IMR-90 (cell line): ENCODE data around the gene TSEN34. TPM values are rescaled to one million over a fixed set of nuclear protein-coding genes. Genes with fewer than 3 reads are reported as not detected.

Experiments
- ATAC-seq: fragments of 200-7000 bp; cut with Tn5 transposase; 2 replicates; pipeline ENCODE4 v1.9.1; 2020; ENCODE audit warnings: low read depth, mild to moderate bottlenecking, moderate library complexity
- BruUV-seq: library from RNA; stranded (reverse); fragments of 400-500 nt; replicated peaks from 2 replicates; lab custom pipeline; 2021; lab: Mats Ljungman, UMichigan
- CTCF ChIA-PET: fragments of 300-600 bp; formaldehyde crosslinking; extraction: SDS; loops from one replicate; lab custom pipeline; 2021; ENCODE audit warnings: antibody characterized with exemption; lab: Yijun Ruan, JAX
- POLR2A ChIA-PET: fragments of 300-600 bp; sonication (Branson Sonifier 250); formaldehyde crosslinking; loops from one replicate; lab custom pipeline; 2022; ENCODE audit warnings: antibody characterized with exemption; ENCODE audit not compliant: unreplicated experiment; lab: Charles Lee
- DNase-seq: peaks from one replicate; pipeline ENCODE4 v3.0.0; 2013
- H2AFZ ChIP-seq: replicated peaks from 2 replicates; pipeline ENCODE3; 2013; ENCODE audit warnings: low read length, mild to moderate bottlenecking; ENCODE audit not compliant: poor library complexity
- H2AK5ac ChIP-seq: 2 replicates; pipeline ENCODE4 v1.6.1; 2013; ENCODE audit warnings: low read depth, low read length, inconsistent platforms
- H2AK9ac ChIP-seq: replicated peaks from 2 replicates; pipeline ENCODE3; 2013; ENCODE audit warnings: mild to moderate bottlenecking, low read depth, low read length, moderate library complexity; ENCODE audit not compliant: poor library complexity
- H2BK120ac ChIP-seq: 2 replicates; pipeline ENCODE4 v1.6.1; 2013; ENCODE audit warnings: low read depth, low read length, inconsistent platforms
- H2BK15ac ChIP-seq: 3 replicates; pipeline ENCODE4 v1.6.1; 2013; ENCODE audit warnings: low read depth, low read length, inconsistent platforms
- H2BK20ac ChIP-seq: 2 replicates; pipeline ENCODE4 v1.6.1; 2013; ENCODE audit warnings: low read depth, mild to moderate bottlenecking, inconsistent platforms, low read length, moderate library complexity
- H2BK5ac ChIP-seq: 2 replicates; pipeline ENCODE4 v1.6.1; 2013; ENCODE audit warnings: mild to moderate bottlenecking, low read depth, low read length, inconsistent platforms; ENCODE audit not compliant: poor library complexity, severe bottlenecking
- H3K14ac ChIP-seq: replicated peaks from 2 replicates; pipeline ENCODE4 v1.6.1; 2013; ENCODE audit warnings: low read depth, low read length, inconsistent platforms
- H3K18ac ChIP-seq: 2 replicates; pipeline ENCODE4 v1.6.1; 2013; ENCODE audit warnings: low read depth, low read length, control low read depth
- H3K23ac ChIP-seq: 2 replicates; pipeline ENCODE4 v1.6.1; 2013; ENCODE audit warnings: low read depth, low read length, inconsistent platforms
- H3K27ac ChIP-seq: 2 replicates; pipeline ENCODE4 v1.5.1; 2013; ENCODE audit warnings: mild to moderate bottlenecking, control low read depth, low read length; ENCODE audit not compliant: insufficient read depth
- H3K27me3 ChIP-seq: 2 replicates; pipeline ENCODE4 v1.6.1; 2013; ENCODE audit warnings: low read length; ENCODE audit not compliant: control insufficient read depth, insufficient read depth
- H3K36me3 ChIP-seq: 2 replicates; pipeline ENCODE4 v1.6.1; 2013; ENCODE audit warnings: low read length, mixed read lengths; ENCODE audit not compliant: control insufficient read depth, insufficient read depth
- H3K4ac ChIP-seq: 2 replicates; pipeline ENCODE4 v1.6.1; 2013; ENCODE audit warnings: low read depth, low read length, inconsistent platforms
- H3K4me1 ChIP-seq: 2 replicates; pipeline ENCODE4 v1.6.1; 2013; ENCODE audit warnings: low read length, mixed read lengths; ENCODE audit not compliant: control insufficient read depth, insufficient read depth
- H3K4me2 ChIP-seq: 2 replicates; pipeline ENCODE4 v1.6.1; 2013; ENCODE audit warnings: low read depth, mild to moderate bottlenecking, control low read depth, low read length, moderate library complexity
- H3K4me3 ChIP-seq: 2 replicates; pipeline ENCODE4 v1.5.1; 2013; ENCODE audit warnings: low read depth, mild to moderate bottlenecking, control low read depth, low read length, moderate library complexity; ENCODE audit not compliant: insufficient read depth
- H3K56ac ChIP-seq: 2 replicates; pipeline ENCODE4 v1.6.1; 2013; ENCODE audit warnings: low read length, inconsistent platforms; ENCODE audit not compliant: insufficient read depth; ENCODE audit errors: extremely low read depth
- H3K79me1 ChIP-seq, 2 experiments: 2 replicates each; pipeline ENCODE4 v1.6.1; 2013; ENCODE audit warnings: low read length in 2 of 2, inconsistent platforms in 1 of 2, low read depth in 1 of 2
- H3K9ac ChIP-seq: 2 replicates; pipeline ENCODE4 v1.6.1; 2013; ENCODE audit warnings: low read depth, low read length, control low read depth
- H3K9me1 ChIP-seq: 2 replicates; pipeline ENCODE4 v1.6.1; 2013; ENCODE audit warnings: low read length, inconsistent platforms; ENCODE audit not compliant: insufficient read depth
- H3K9me3 ChIP-seq: 2 replicates; pipeline ENCODE4 v1.6.1; 2013; ENCODE audit warnings: low read length; ENCODE audit not compliant: control insufficient read depth, insufficient read depth
- H4K20me1 ChIP-seq: 2 replicates; pipeline ENCODE4 v1.6.1; 2013; ENCODE audit warnings: low read length, inconsistent platforms; ENCODE audit not compliant: insufficient read depth
- H4K5ac ChIP-seq: 2 replicates; pipeline ENCODE4 v1.6.1; 2013; ENCODE audit warnings: mild to moderate bottlenecking, low read depth, low read length, control low read depth
- H4K8ac ChIP-seq, 2 experiments: 2 replicates each; pipeline ENCODE4 v1.6.1; 2013; ENCODE audit warnings: low read depth in 2 of 2, low read length in 2 of 2, control low read depth in 1 of 2, inconsistent platforms in 1 of 2
- H4K91ac ChIP-seq: 2 replicates; pipeline ENCODE4 v1.6.1; 2013; ENCODE audit warnings: low read depth, low read length, inconsistent platforms; ENCODE audit not compliant: insufficient read depth
- ELK1 ChIP-seq: fragments of 150-350 bp; IDR thresholded peaks from 2 replicates; pipeline ENCODE4 v1.6.1; 2016; ENCODE audit warnings: low read depth, mild to moderate bottlenecking, low read length, moderate library complexity, borderline replicate concordance
- MXI1 ChIP-seq: IDR thresholded peaks from 2 replicates; pipeline ENCODE4 v1.6.1; 2012; ENCODE audit warnings: low read depth, mild to moderate bottlenecking, low read length, moderate library complexity, borderline replicate concordance
- RCOR1 ChIP-seq: IDR thresholded peaks from 2 replicates; pipeline ENCODE4 v1.6.1; 2012; ENCODE audit warnings: mild to moderate bottlenecking, low read length, improper control_type of control experiment; ENCODE audit not compliant: insufficient replicate concordance
- SMC3 ChIP-seq: fragments of 150-350 bp; IDR thresholded peaks from 2 replicates; pipeline ENCODE4 v1.6.1; 2016; ENCODE audit warnings: low read depth, mild to moderate bottlenecking, antibody characterized with exemption, low read length, moderate library complexity
- WGBS, 2 experiments: methylation state at CpG; one replicate each; pipeline versions ENCODE4 v1.1.5 to v1.1.7; 2013; ENCODE audit warnings: missing lambda C conversion rate in 2 of 2; ENCODE audit not compliant: insufficient read length in 1 of 2; ENCODE audit errors: extremely low coverage in 2 of 2; 5-methylcytosine and 5-hydroxymethylcytosine counted together
- dilution Hi-C: fragments of 300-500 bp; cut with HindIII; formaldehyde crosslinking; loops from one replicate; pipeline ENCODE4 v1.14.3; 2018; ENCODE audit warnings: low sequenced_read_pairs; ENCODE audit not compliant: unreplicated experiment
- in situ Hi-C: fragments of 300-500 bp; cut with MboI; formaldehyde crosslinking; loops from 3 replicates; pipeline ENCODE4 v1.14.3; 2019; ENCODE audit warnings: low sequenced_read_pairs, inconsistent platforms, mixed read lengths
- intact Hi-C: fragments of 100-400 bp; cut with micrococcal nuclease; formaldehyde crosslinking; loops from 2 replicates; pipeline ENCODE4 v1.10.0; 2022
- polyA plus RNA-seq, 3 experiments: library from polyadenylated mRNA; depleted of rRNA; stranded (reverse); fragments of >200 nt; gene quantifications; 2 replicates each; pipeline ENCODE4 v1.2.3, GENCODE V29; 2012; ENCODE audit warnings: low replicate concordance in 1 of 3
- total RNA-seq: library from RNA; depleted of rRNA; stranded (reverse); fragments of >200 nt; gene quantifications from 2 replicates; pipeline ENCODE4 v1.2.3, GENCODE V29; 2012
- TF ChIP-seq, protein P1 (sequence below): conservative IDR thresholded peaks from 2 replicates; pipeline ENCODE4 v1.5.1; 2012; ENCODE audit warnings: mild to moderate bottlenecking, low read depth, low read length, improper control_type of control experiment

Gene TSEN34
- total and polyA plus RNA-seq, 2 of the 4 experiments (the other 2 are of a cell fraction) = 32.1 to 69.4 TPM

DNA sequence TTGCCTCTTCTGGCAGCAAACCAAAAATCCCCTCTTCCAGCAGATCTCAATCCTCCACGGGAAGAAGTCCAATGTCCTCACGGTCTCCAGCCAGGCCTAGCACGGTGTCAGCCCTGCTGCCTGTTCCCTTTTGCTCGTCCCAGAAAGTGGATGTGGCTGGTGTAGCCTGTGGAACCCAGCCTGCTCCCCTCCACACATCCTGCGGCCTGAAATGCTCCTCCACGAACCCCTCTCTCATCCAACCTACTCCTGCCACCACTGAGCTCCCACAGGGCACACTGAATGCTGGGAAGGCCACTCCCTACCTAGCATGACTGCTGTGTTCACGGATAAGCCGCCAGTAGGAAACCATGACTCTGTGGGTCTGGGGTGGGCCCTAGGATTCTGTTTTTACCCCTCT, 4.8 kb upstream of the TSEN34 start:
- no peak overlapping the region for H3K4me3 ChIP-seq
- no peak overlapping the region for H3K23ac ChIP-seq
- H2BK20ac ChIP-seq = no peak overlapping the region
- H3K4ac ChIP-seq = no peak overlapping the region
- H3K27me3 ChIP-seq = no peaks in the 10 kb centered on the region
- H3K9me1 ChIP-seq = peaks cover 3% of the 10 kb centered on the region; the same call in 1 of the 2 replicates
- H4K20me1 ChIP-seq = peaks cover 14% of the 10 kb centered on the region
- ATAC-seq = no peak
- ChIA-PET CTCF (interaction anchor here (0.5 kb wide), 1 partner anchor 16 kb away, joined by 3 read pairs; no protein-coding TSS in a partner anchor), POLR2A (no interaction called here)
- no peak overlapping the region for H4K5ac ChIP-seq
- no TSS peak for BruUV-seq
- H2BK120ac ChIP-seq = no peak overlapping the region
- H3K9me3 ChIP-seq = no peaks in the 10 kb centered on the region
- TF ChIP-seq, protein P1, sequence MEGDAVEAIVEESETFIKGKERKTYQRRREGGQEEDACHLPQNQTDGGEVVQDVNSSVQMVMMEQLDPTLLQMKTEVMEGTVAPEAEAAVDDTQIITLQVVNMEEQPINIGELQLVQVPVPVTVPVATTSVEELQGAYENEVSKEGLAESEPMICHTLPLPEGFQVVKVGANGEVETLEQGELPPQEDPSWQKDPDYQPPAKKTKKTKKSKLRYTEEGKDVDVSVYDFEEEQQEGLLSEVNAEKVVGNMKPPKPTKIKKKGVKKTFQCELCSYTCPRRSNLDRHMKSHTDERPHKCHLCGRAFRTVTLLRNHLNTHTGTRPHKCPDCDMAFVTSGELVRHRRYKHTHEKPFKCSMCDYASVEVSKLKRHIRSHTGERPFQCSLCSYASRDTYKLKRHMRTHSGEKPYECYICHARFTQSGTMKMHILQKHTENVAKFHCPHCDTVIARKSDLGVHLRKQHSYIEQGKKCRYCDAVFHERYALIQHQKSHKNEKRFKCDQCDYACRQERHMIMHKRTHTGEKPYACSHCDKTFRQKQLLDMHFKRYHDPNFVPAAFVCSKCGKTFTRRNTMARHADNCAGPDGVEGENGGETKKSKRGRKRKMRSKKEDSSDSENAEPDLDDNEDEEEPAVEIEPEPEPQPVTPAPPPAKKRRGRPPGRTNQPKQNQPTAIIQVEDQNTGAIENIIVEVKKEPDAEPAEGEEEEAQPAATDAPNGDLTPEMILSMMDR = no peak
- TF ChIP-seq MXI1 = no peak
- no peak for TF ChIP-seq RCOR1
- no peak for TF ChIP-seq SMC3
- TF ChIP-seq ELK1 = no peak
- no peak for DNase-seq
- no CpG with 5 or more reads among the region's 8 CpGs for WGBS, 2 experiments
- H3K14ac ChIP-seq = no peak overlapping the region
- H2BK15ac ChIP-seq = no peak overlapping the region
- peaks cover 25% of the 10 kb centered on the region for H3K36me3 ChIP-seq
- peaks cover 2% of the 10 kb centered on the region for H3K4me1 ChIP-seq
- H3K56ac ChIP-seq = no peak overlapping the region
- H2AFZ ChIP-seq = no peak overlapping the region
- H2BK5ac ChIP-seq = no peak overlapping the region
- H2AK9ac ChIP-seq = no peak overlapping the region
- no peak overlapping the region for H4K91ac ChIP-seq
- no peak overlapping the region for H3K18ac ChIP-seq
- H2AK5ac ChIP-seq = no peak overlapping the region
- no peak overlapping the region for H3K9ac ChIP-seq
- H3K27ac ChIP-seq = no peak overlapping the region
- dilution Hi-C loops = no loop called here
- H3K4me2 ChIP-seq = no peak overlapping the region
- in situ Hi-C loops = no loop called here
- intact Hi-C loops = no loop called here
- peaks cover 12 to 39% of the 10 kb centered on the region in 2 experiments for H3K79me1 ChIP-seq
- H4K8ac ChIP-seq = no peak overlapping the region
